ENCODE results near the gene GPR107. TPM values are rescaled to one million over a fixed set of nuclear protein-coding genes. Genes with fewer than 3 reads are reported as not detected.

GPR107 gene
- total RNA-seq, 1 experiment from 2014 or later = 47.1 TPM

DNA sequence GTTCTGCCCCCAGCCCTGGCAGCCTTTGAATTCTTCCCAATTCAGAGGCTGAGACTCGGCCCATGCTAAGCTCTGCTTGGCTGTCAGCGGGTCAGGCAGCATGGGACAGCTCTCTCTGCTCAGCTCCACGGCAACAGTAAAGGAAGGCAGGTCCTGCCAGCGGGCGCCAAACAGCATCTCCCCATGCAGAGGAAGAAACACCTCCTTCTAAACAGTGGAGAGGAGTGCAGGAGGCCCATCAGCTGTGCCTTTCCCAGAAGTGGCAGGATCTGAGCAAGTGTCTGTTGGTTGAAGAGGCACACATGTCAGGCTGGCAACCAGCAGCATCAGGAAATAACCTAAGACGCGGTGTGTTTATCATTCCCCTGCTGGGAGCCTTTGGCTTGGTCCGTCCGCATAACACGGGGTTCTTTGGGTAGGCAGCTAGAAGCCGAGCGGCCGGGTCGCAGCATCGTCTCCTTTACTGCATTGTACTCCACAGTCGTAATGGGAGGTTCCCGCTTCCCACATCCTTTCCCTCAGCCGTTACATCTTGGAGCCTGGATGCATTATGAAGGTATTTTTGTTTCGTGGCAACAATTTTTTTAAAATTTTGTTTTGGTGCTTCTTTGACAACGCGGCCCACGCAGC is 75.8 kb downstream of the GPR107 start:
- POLR2A ChIA-PET (ENCODE audit: low non-redundant PET) = no interaction called here
- H3K36me3 ChIP-seq (ENCODE audit: insufficient read depth, low read length, poor library complexity, severe bottlenecking) = peaks cover 22% of the 10 kb centered on the region
- no peak for TF ChIP-seq EZH2 (IDR thresholded peaks at IDR 0.05; ENCODE audit: borderline replicate concordance, low read depth, low read length, poor library complexity, severe bottlenecking)
- TF ChIP-seq CTCF (conservative IDR thresholded peaks at IDR 0.05; ENCODE audit: low read depth, low read length) = no peak
- no peak for DNase-seq (ENCODE audit: low spot score)
- intact Hi-C loops (cut with micrococcal nuclease; ENCODE audit: unreplicated experiment) = no loop called here
- no peaks in the 10 kb centered on the region for H3K27me3 ChIP-seq (replicated peaks; ENCODE audit: insufficient read depth, low read depth, low read length, poor library complexity)
- no TSS peak for BruUV-seq (replicated peaks)
- peak overlapping the region; percentile 51 for H3K27ac ChIP-seq (ENCODE audit: low read depth, low read length, poor library complexity, severe bottlenecking)
- CTCF ChIA-PET = no interaction called here
- H3K9me3 ChIP-seq (ENCODE audit: low read depth, low read length, poor library complexity, severe bottlenecking) = no peaks in the 10 kb centered on the region
- H3K4me1 ChIP-seq (ENCODE audit: insufficient read depth, low read length, poor library complexity, severe bottlenecking) = no peaks in the 10 kb centered on the region
- H3K4me3 ChIP-seq (ENCODE audit: low read depth, low read length, poor library complexity, severe bottlenecking) = no peak overlapping the region

GRCh38 chr9:130132746-130133145 is 79.0 kb downstream of the GPR107 start:
- peaks cover 25% of the 10 kb centered on the region for H3K36me3 ChIP-seq (ENCODE audit: insufficient read depth, low read length, poor library complexity, severe bottlenecking)
- DNase-seq (ENCODE audit: low spot score) = no peak
- no peaks in the 10 kb centered on the region for H3K9me3 ChIP-seq (ENCODE audit: low read depth, low read length, poor library complexity, severe bottlenecking)
- no peaks in the 10 kb centered on the region for H3K27me3 ChIP-seq (replicated peaks; ENCODE audit: insufficient read depth, low read depth, low read length, poor library complexity)
- no peak overlapping the region for H3K27ac ChIP-seq (ENCODE audit: low read depth, low read length, poor library complexity, severe bottlenecking)
- ChIA-PET POLR2A (ENCODE audit: low non-redundant PET) (no interaction called here), CTCF (no interaction called here)
- no peak for TF ChIP-seq CTCF (conservative IDR thresholded peaks at IDR 0.05; ENCODE audit: low read depth, low read length)
- no peak for TF ChIP-seq EZH2 (IDR thresholded peaks at IDR 0.05; ENCODE audit: borderline replicate concordance, low read depth, low read length, poor library complexity, severe bottlenecking)
- H3K4me1 ChIP-seq (ENCODE audit: insufficient read depth, low read length, poor library complexity, severe bottlenecking) = no peaks in the 10 kb centered on the region
- BruUV-seq (replicated peaks) = no TSS peak
- intact Hi-C loops (cut with micrococcal nuclease; ENCODE audit: unreplicated experiment) = no loop called here
- H3K4me3 ChIP-seq (ENCODE audit: low read depth, low read length, poor library complexity, severe bottlenecking) = no peak overlapping the region

DNA sequence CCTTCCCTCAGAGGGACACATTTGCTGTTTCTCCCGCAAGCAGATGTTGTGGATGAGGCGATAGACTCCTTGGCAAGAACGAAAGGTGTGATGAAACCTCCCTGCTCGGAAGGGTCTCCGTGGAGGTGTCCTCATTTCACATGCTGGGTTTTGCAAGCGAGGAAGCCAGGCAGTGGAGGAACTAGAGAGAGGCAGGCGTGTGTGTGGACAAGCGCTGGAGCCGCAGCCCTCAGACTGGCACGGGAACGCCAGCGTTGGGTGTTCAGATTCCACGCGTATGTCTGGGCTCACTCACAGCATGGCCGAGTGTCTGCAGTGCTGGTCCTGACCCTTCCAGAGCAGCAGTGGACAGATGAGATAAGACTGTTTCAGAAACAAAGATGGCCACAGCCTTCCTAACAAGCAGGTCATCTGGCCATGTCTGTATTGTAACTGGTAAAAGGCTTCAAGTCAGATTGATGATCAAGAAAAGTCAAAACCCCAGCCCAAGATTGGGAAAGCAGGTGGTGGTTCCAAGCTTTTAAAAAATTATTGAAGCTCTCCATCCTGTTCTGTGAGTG is 83.5 kb downstream of the GPR107 start:
- TF ChIP-seq CTCF (conservative IDR thresholded peaks at IDR 0.05; ENCODE audit: low read depth, low read length) (no peak), EZH2 (IDR thresholded peaks at IDR 0.05; ENCODE audit: borderline replicate concordance, low read depth, low read length, poor library complexity, severe bottlenecking) (no peak)
- intact Hi-C loops (cut with micrococcal nuclease; ENCODE audit: unreplicated experiment) = no loop called here
- H3K27me3 ChIP-seq (replicated peaks; ENCODE audit: insufficient read depth, low read depth, low read length, poor library complexity) = no peaks in the 10 kb centered on the region
- H3K4me3 ChIP-seq (ENCODE audit: low read depth, low read length, poor library complexity, severe bottlenecking) = no peak overlapping the region
- no peak overlapping the region for H3K27ac ChIP-seq (ENCODE audit: low read depth, low read length, poor library complexity, severe bottlenecking)
- no peak for DNase-seq (ENCODE audit: low spot score)
- H3K4me1 ChIP-seq (ENCODE audit: insufficient read depth, low read length, poor library complexity, severe bottlenecking) = no peaks in the 10 kb centered on the region
- BruUV-seq (replicated peaks) = no TSS peak
- ChIA-PET POLR2A (ENCODE audit: low non-redundant PET) (no interaction called here), CTCF (no interaction called here)
- no peaks in the 10 kb centered on the region for H3K9me3 ChIP-seq (ENCODE audit: low read depth, low read length, poor library complexity, severe bottlenecking)
- H3K36me3 ChIP-seq (ENCODE audit: insufficient read depth, low read length, poor library complexity, severe bottlenecking) = peaks cover 3% of the 10 kb centered on the region
